Type B pancreatic cell (in vitro differentiated cells): ENCODE results near the gene PIGO. TPM values are rescaled to one million over a fixed set of nuclear protein-coding genes. Genes with fewer than 3 reads are reported as not detected.

Source experiments
- DNase-seq: peaks from one replicate; pipeline ENCODE4 v3.0.0; 2021; ENCODE audit warnings: mixed read lengths; ENCODE audit not compliant: unreplicated experiment; ENCODE audit errors: extremely low spot score
- H3K27ac Mint-ChIP-seq: 2 replicates; pipeline ENCODE4 v1.8.0; 2021; ENCODE audit warnings: mild to moderate bottlenecking, mixed read lengths
- H3K27me3 Mint-ChIP-seq: 2 replicates; pipeline ENCODE4 v1.8.0; 2021; ENCODE audit warnings: mixed read lengths
- H3K36me3 Mint-ChIP-seq: 2 replicates; pipeline ENCODE4 v1.8.0; 2021; ENCODE audit warnings: mixed read lengths
- H3K4me1 Mint-ChIP-seq: one replicate; pipeline ENCODE4 v1.8.0; 2021; ENCODE audit warnings: mixed read lengths; ENCODE audit not compliant: unreplicated experiment
- H3K4me3 Mint-ChIP-seq: 2 replicates; pipeline ENCODE4 v1.8.0; 2021; ENCODE audit warnings: mild to moderate bottlenecking, mixed read lengths
- H3K9me3 Mint-ChIP-seq: 2 replicates; pipeline ENCODE4 v1.8.0; 2021; ENCODE audit warnings: mixed read lengths
- CTCF ChIP-seq: fragments of 200-600 bp; sonication (generic); conservative IDR thresholded peaks from 2 replicates; pipeline ENCODE4 v1.5.0; 2021; ENCODE audit warnings: antibody characterized with exemption, mild to moderate bottlenecking
- total RNA-seq: library from RNA; stranded (reverse); gene quantifications from 2 replicates; pipeline ENCODE4 v1.2.1, GENCODE V29; 2021; ENCODE audit warnings: low replicate concordance

Gene PIGO
- total RNA-seq, 1 donor from 2014 or later, result 24.6 TPM

- H3K36me3 Mint-ChIP-seq, result peaks cover 64% of the 10 kb centered on the region
- TF ChIP-seq CTCF, result no peak
- DNase-seq, result no peak
- no peaks in the 10 kb centered on the region for H3K4me1 Mint-ChIP-seq
- H3K27me3 Mint-ChIP-seq, result no peaks in the 10 kb centered on the region
- no peaks in the 10 kb centered on the region for H3K9me3 Mint-ChIP-seq
- no peak overlapping the region for H3K27ac Mint-ChIP-seq
- H3K4me3 Mint-ChIP-seq, result no peak overlapping the region
Observed at GRCh38 chr9:35054185-35054835, 42.1 kb downstream of the PIGO start.

GRCh38 chr9:35051069-35051967 lies 45.1 kb downstream of the PIGO start:
- peak; percentile 77 for TF ChIP-seq CTCF
- Mint-ChIP-seq H3K27me3 (no peaks in the 10 kb centered on the region), H3K4me3 (no peak overlapping the region), H3K27ac (no peak overlapping the region), H3K9me3 (no peaks in the 10 kb centered on the region), H3K36me3 (peaks cover 50% of the 10 kb centered on the region), H3K4me1 (no peaks in the 10 kb centered on the region)
- DNase-seq, result no peak

- peaks cover 35% of the 10 kb centered on the region for H3K36me3 Mint-ChIP-seq
- no peak for DNase-seq
- no peaks in the 10 kb centered on the region for H3K27me3 Mint-ChIP-seq
- no peaks in the 10 kb centered on the region for H3K9me3 Mint-ChIP-seq
- H3K4me1 Mint-ChIP-seq, result no peaks in the 10 kb centered on the region
- no peak overlapping the region for H3K27ac Mint-ChIP-seq
- H3K4me3 Mint-ChIP-seq, result no peak overlapping the region
- no peak for TF ChIP-seq CTCF
Observed at GRCh38 chr9:35048511-35048910, 47.9 kb downstream of the PIGO start.

GRCh38 chr9:35044071-35044470 lies 52.3 kb downstream of the PIGO start:
- DNase-seq, result no peak
- Mint-ChIP-seq H3K9me3 (no peaks in the 10 kb centered on the region), H3K4me1 (peaks cover 7% of the 10 kb centered on the region), H3K27ac (no peak overlapping the region), H3K27me3 (no peaks in the 10 kb centered on the region), H3K36me3 (peaks cover 30% of the 10 kb centered on the region), H3K4me3 (no peak overlapping the region)
- no peak for TF ChIP-seq CTCF

GRCh38 chr9:35042891-35043545 lies 53.4 kb downstream of the PIGO start:
- H3K27ac Mint-ChIP-seq, result no peak overlapping the region

More at GRCh38 chr9:35042891-35043545, 53.4 kb downstream of the PIGO start:
- no peaks in the 10 kb centered on the region for H3K9me3 Mint-ChIP-seq
- no peak overlapping the region for H3K4me3 Mint-ChIP-seq
- peaks cover 7% of the 10 kb centered on the region for H3K4me1 Mint-ChIP-seq
- DNase-seq, result no peak
- H3K36me3 Mint-ChIP-seq, result peaks cover 20% of the 10 kb centered on the region
- TF ChIP-seq CTCF, result no peak
- H3K27me3 Mint-ChIP-seq, result no peaks in the 10 kb centered on the region
